Measurements from ENCODE around the gene RDH5. TPM values are rescaled to one million over a fixed set of nuclear protein-coding genes. Genes with fewer than 3 reads are reported as not detected.

RDH5 gene
- total and polyA plus RNA-seq, 4 donors = 9.2 to 61.7 (median 29.2) TPM

GRCh38 chr12:55729819-55730818 lies 9.9 kb downstream of the RDH5 start (continued):
- TF ChIP-seq RAD21 (IDR thresholded peaks at IDR 0.05) (no peak), FOXA1 (IDR thresholded peaks at IDR 0.05) (no peak), NR2F2 (IDR thresholded peaks at IDR 0.05) (no peak), GABPA (IDR thresholded peaks at IDR 0.05 in 1 of 2, conservative IDR thresholded peaks at IDR 0.05 in 1 of 2) (no peak), HNF4A (conservative IDR thresholded peaks at IDR 0.05) (no peak)

GRCh38 chr12:55732288-55732687 lies 12.1 kb downstream of the RDH5 start:
- Histone ChIP-seq H3K4me3 (ENCODE audit: low read depth in 1 of 3, low read length in 3 of 3) (no peak overlapping the region), H3K4me1 (ENCODE audit: control insufficient read depth in 4 of 4, insufficient read depth in 4 of 4, low read length in 3 of 4) (peaks cover 2 to 22% (median 12%) of the 10 kb centered on the region in 4 donors), H3K9ac (ENCODE audit: low read depth in 1 of 2, low read length in 2 of 2) (no peak overlapping the region), H3K36me3 (ENCODE audit: control insufficient read depth in 4 of 4, insufficient read depth in 3 of 4, low read depth in 1 of 4, low read length in 3 of 4) (no peaks in the 10 kb centered on the region), H3K27me3 (ENCODE audit: control insufficient read depth in 4 of 4, insufficient read depth in 4 of 4, low read length in 3 of 4) (no peaks in the 10 kb centered on the region), H3K9me3 (ENCODE audit: control insufficient read depth in 4 of 4, low read length in 3 of 4) (no peaks in the 10 kb centered on the region), H3K27ac (ENCODE audit: low read depth in 1 of 2, low read length in 2 of 2) (no peak overlapping the region)
- 87% methylated on average over 4 of the region's 4 CpGs for WGBS
- DNase-seq (ENCODE audit: low spot score) = no peak
- no peak for TF ChIP-seq FOXA1 (IDR thresholded peaks at IDR 0.05)
- TF ChIP-seq JUND (IDR thresholded peaks at IDR 0.05) = no peak
- TF ChIP-seq FOXA2 (IDR thresholded peaks at IDR 0.05) = no peak
- TF ChIP-seq EGR1 (IDR thresholded peaks at IDR 0.05; ENCODE audit: low read depth in 2 of 2) = no peak
- TF ChIP-seq ATF3 (IDR thresholded peaks at IDR 0.05) = no peak
- TF ChIP-seq ZBTB33 (IDR thresholded peaks at IDR 0.05) = no peak

- DNase-seq (ENCODE audit: low spot score) = no peak
- no peak overlapping the region for H3K27ac ChIP-seq (ENCODE audit: low read depth in 1 of 2, low read length in 2 of 2)
- H3K9me3 ChIP-seq (ENCODE audit: control insufficient read depth in 4 of 4, low read length in 3 of 4) = no peaks in the 10 kb centered on the region
- H3K4me3 ChIP-seq (ENCODE audit: low read depth in 1 of 3, low read length in 3 of 3) = no peak overlapping the region
- no peaks in the 10 kb centered on the region for H3K36me3 ChIP-seq (ENCODE audit: control insufficient read depth in 4 of 4, insufficient read depth in 3 of 4, low read depth in 1 of 4, low read length in 3 of 4)
- no peaks in the 10 kb centered on the region for H3K27me3 ChIP-seq (ENCODE audit: control insufficient read depth in 4 of 4, insufficient read depth in 4 of 4, low read length in 3 of 4)
- WGBS = 92% methylated on average over 14 of the region's 14 CpGs
- no peak overlapping the region for H3K9ac ChIP-seq (ENCODE audit: low read depth in 1 of 2, low read length in 2 of 2)
- peaks cover 2 to 21% (median 11%) of the 10 kb centered on the region in 4 donors for H3K4me1 ChIP-seq (ENCODE audit: control insufficient read depth in 4 of 4, insufficient read depth in 4 of 4, low read length in 3 of 4)
- TF ChIP-seq HNF4G (IDR thresholded peaks at IDR 0.05) (no peak), NR2F2 (IDR thresholded peaks at IDR 0.05) (no peak), MAX (IDR thresholded peaks at IDR 0.05) (no peak), ATF3 (IDR thresholded peaks at IDR 0.05) (no peak), RXRA (IDR thresholded peaks at IDR 0.05) (no peak), CTCF (IDR thresholded peaks at IDR 0.05; ENCODE audit: low read depth, low read length, missing input control) (no peak), GABPA (IDR thresholded peaks at IDR 0.05 in 1 of 2, conservative IDR thresholded peaks at IDR 0.05 in 1 of 2) (no peak)
Measured at GRCh38 chr12:55733021-55733555, 12.9 kb downstream of the RDH5 start.

Measured in liver (tissue), 9 donors.